HepG2 (cell line): ENCODE data around the gene HPS6. TPM values are rescaled to one million over a fixed set of nuclear protein-coding genes. Genes with fewer than 3 reads are reported as not detected.

Experiments
- ATF7 ChIP-seq, 2 experiments: fragments of 450-650 bp in 1 of 2; sonication (generic) in 1 of 2; formaldehyde crosslinking in 1 of 2; IDR thresholded peaks; 2 replicates each; pipeline versions ENCODE4 v1.4.0 to v1.6.1; 2016 to 2020; ENCODE audit warnings: antibody characterized with exemption in 1 of 2, mild to moderate bottlenecking in 1 of 2, missing genetic modification reagents in 1 of 2
- GMEB1 ChIP-seq: sonication (generic); formaldehyde crosslinking; IDR thresholded peaks from 2 replicates; pipeline ENCODE4 v1.5.1; 2020; ENCODE audit warnings: missing genetic modification reagents, mild to moderate bottlenecking, borderline replicate concordance
- PBX2 ChIP-seq: IDR thresholded peaks from 2 replicates; pipeline ENCODE4 v1.6.1; 2016; ENCODE audit warnings: control low read depth
- ZNF318 ChIP-seq: sonication (generic); formaldehyde crosslinking; IDR thresholded peaks from 2 replicates; pipeline ENCODE4 v1.4.0; 2020; ENCODE audit warnings: mild to moderate bottlenecking, missing genetic modification reagents
- ZNF713 ChIP-seq: sonication (generic); formaldehyde crosslinking; IDR thresholded peaks from 2 replicates; pipeline ENCODE4 v1.4.0; 2020; ENCODE audit warnings: mild to moderate bottlenecking, missing genetic modification reagents
- polyA plus RNA-seq, 8 experiments: library from polyadenylated mRNA; depleted of rRNA in 3 of 8; stranded (reverse) in 7 of 8; unstranded in 1 of 8; fragments of >200 nt; fragmentation: Illumina TruSeq in 4 of 8; extraction: Trizol in 4 of 8; gene quantifications; 2 replicates each; pipeline versions ENCODE4 v1.2.1 to v1.2.3, GENCODE V29; 2011 to 2016; ENCODE audit warnings: low read depth in 4 of 8, missing spikeins in 1 of 8, mixed read lengths in 1 of 8; ENCODE audit not compliant: insufficient read depth in 1 of 8
- total RNA-seq, 5 experiments: library from RNA; depleted of rRNA; stranded (reverse); fragments of >200 nt; fragmentation: Illumina TruSeq; extraction: Trizol; gene quantifications; 2 replicates each; pipeline ENCODE4 v1.2.3, GENCODE V29; 2016; ENCODE audit warnings: low read depth in 1 of 5

The HPS6 gene
- total and polyA plus RNA-seq, 2 of the 13 experiments (the other 11 are each of a cell fraction or from before 2014, with no cell fraction given), result 2.9 to 14.9 TPM

- TF ChIP-seq ZNF318 (CRISPR knock-in tag) (no peak), ATF7 (IDR thresholded peaks at IDR 0.05) (no peak), ATF7 (CRISPR knock-in tag; IDR thresholded peaks at IDR 0.05) (no peak), ZNF713 (CRISPR knock-in tag) (no peak), PBX2 (no peak), GMEB1 (no peak)
Measured at GRCh38 chr10:102109166-102110116, 44.3 kb downstream of the HPS6 start (continued).
